T47D (cell line): ENCODE data around the gene PPA1.
"Not testable (repeated sequence)": the region's sequence is repeated elsewhere in the genome, so short reads cannot be mapped to it uniquely, and the experiment has no call there.

Experiments used
- DNase-seq, 2 experiments: peaks; one replicate each; pipeline versions ENCODE4 v3.0.0 to v3.0.0-alpha.2; 2011 to 2012; ENCODE audit warnings: low read depth in 1 of 2, low spot score in 1 of 2
- JUND ChIP-seq: IDR thresholded peaks from 2 replicates; pipeline ENCODE4 v1.6.1; 2012; ENCODE audit warnings: low read depth
- in situ Hi-C: cut with HindIII; loops from 2 replicates; pipeline ENCODE4 v1.10.0; 2016; ENCODE audit warnings: low sequenced_read_pairs, low pct_unique_long_range_greater_than_20kb

The PPA1 gene

GRCh38 chr10:70190581-70190980 is 42.6 kb downstream of the PPA1 start:
- in situ Hi-C loops: no loop called here
- no peak for TF ChIP-seq JUND
- no peak for DNase-seq

GRCh38 chr10:70190102-70190501 is 43.1 kb downstream of the PPA1 start:
- in situ Hi-C loops: no loop called here
- no peak for DNase-seq
- no peak for TF ChIP-seq JUND

- no peak for DNase-seq
- no peak for TF ChIP-seq JUND
- in situ Hi-C loops: no loop called here
These were observed 44.5 kb downstream of the PPA1 start for GRCh38 chr10:70188768-70189167.

GRCh38 chr10:70186571-70186970 is 46.7 kb downstream of the PPA1 start:
- no peak for DNase-seq
- no peak for TF ChIP-seq JUND
- in situ Hi-C loops: no loop called here

- no peak for TF ChIP-seq JUND
These were observed 47.1 kb downstream of the PPA1 start for GRCh38 chr10:70186090-70186489.

GRCh38 chr10:70183304-70183703 is 49.9 kb downstream of the PPA1 start:
- in situ Hi-C loops: no loop called here
- no peak for DNase-seq
- TF ChIP-seq JUND: no peak

More at GRCh38 chr10:70186090-70186489, 47.1 kb downstream of the PPA1 start:
- no peak for DNase-seq
- in situ Hi-C loops: no loop called here

GRCh38 chr10:70179209-70179608 is 54.0 kb downstream of the PPA1 start:
- in situ Hi-C loops: not testable (repeated sequence)

GRCh38 chr10:70178139-70178725 is 55.0 kb downstream of the PPA1 start:
- TF ChIP-seq JUND: no peak
- in situ Hi-C loops: no loop called here
- DNase-seq: no peak

More at GRCh38 chr10:70179209-70179608, 54.0 kb downstream of the PPA1 start:
- not testable (repeated sequence) for DNase-seq

- TF ChIP-seq JUND: no peak
- in situ Hi-C loops: no loop called here
- DNase-seq: no peak
These were observed 56.8 kb downstream of the PPA1 start for GRCh38 chr10:70176441-70176840.

GRCh38 chr10:70175516-70175915 is 57.7 kb downstream of the PPA1 start:
- no peak for TF ChIP-seq JUND
- no peak for DNase-seq
- in situ Hi-C loops: no loop called here

- no peak for TF ChIP-seq JUND
- in situ Hi-C loops: no loop called here
- no peak for DNase-seq
These were observed 59.0 kb downstream of the PPA1 start for GRCh38 chr10:70174058-70174741.

GRCh38 chr10:70169649-70170364 is 63.4 kb downstream of the PPA1 start:
- no peak for DNase-seq
- in situ Hi-C loops: no loop called here
- no peak for TF ChIP-seq JUND

- in situ Hi-C loops: no loop called here
- no peak for TF ChIP-seq JUND
- no peak for DNase-seq
These were observed 64.2 kb downstream of the PPA1 start for GRCh38 chr10:70169011-70169410.

GRCh38 chr10:70167246-70167645 is 66.0 kb downstream of the PPA1 start:
- TF ChIP-seq JUND: no peak
- in situ Hi-C loops: no loop called here
- DNase-seq: no peak
